ENCODE measurements around the gene MYO5C.

DNA sequence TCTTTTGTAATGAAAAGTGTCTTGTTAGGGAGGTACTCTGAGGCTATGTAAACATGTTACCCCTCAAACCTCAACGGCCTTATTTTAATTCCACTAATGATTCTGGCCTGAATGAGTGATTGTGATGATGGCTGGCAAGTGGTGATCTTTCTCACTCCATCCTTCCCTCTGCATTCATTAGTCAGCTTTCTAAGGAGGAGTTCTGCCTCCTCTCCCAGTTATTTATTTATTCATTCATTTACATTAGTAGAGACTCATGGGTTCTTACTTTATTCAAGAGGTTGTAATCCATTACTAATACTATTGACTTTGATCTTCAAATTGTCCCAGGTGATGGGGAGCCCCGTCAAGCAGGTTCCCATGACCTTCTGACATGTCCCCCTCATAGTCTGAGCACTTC is 139.7 kb downstream of the MYO5C start:
- TF ChIP-seq POLR2A (IDR thresholded peaks at IDR 0.05), result no peak
- TF ChIP-seq, protein P1, sequence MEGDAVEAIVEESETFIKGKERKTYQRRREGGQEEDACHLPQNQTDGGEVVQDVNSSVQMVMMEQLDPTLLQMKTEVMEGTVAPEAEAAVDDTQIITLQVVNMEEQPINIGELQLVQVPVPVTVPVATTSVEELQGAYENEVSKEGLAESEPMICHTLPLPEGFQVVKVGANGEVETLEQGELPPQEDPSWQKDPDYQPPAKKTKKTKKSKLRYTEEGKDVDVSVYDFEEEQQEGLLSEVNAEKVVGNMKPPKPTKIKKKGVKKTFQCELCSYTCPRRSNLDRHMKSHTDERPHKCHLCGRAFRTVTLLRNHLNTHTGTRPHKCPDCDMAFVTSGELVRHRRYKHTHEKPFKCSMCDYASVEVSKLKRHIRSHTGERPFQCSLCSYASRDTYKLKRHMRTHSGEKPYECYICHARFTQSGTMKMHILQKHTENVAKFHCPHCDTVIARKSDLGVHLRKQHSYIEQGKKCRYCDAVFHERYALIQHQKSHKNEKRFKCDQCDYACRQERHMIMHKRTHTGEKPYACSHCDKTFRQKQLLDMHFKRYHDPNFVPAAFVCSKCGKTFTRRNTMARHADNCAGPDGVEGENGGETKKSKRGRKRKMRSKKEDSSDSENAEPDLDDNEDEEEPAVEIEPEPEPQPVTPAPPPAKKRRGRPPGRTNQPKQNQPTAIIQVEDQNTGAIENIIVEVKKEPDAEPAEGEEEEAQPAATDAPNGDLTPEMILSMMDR (IDR thresholded peaks at IDR 0.05), result no peak

Measured in uterus (tissue), 2 donors.